ENCODE data around the gene PPM1D.

The PPM1D gene

GRCh38 chr17:60565233-60565632 is 34.8 kb upstream of the PPM1D start:
- no peaks in the 10 kb centered on the region for H3K27me3 ChIP-seq (ENCODE audit: control insufficient read depth, insufficient read depth, low read length)
- no peaks in the 10 kb centered on the region for H3K9me3 ChIP-seq (ENCODE audit: control insufficient read depth, insufficient read depth, low read length)
- WGBS (ENCODE audit: insufficient coverage, insufficient read length), result no CpG with 5 or more reads among the region's 6 CpGs
- DNase-seq (ENCODE audit: low read depth, low spot score), result no peak
- H3K4me1 ChIP-seq (ENCODE audit: control insufficient read depth, insufficient read depth, low read length), result no peaks in the 10 kb centered on the region
- no peak overlapping the region for H3K27ac ChIP-seq (ENCODE audit: low read length)
- H3K36me3 ChIP-seq (ENCODE audit: control insufficient read depth, insufficient read depth, low read length), result no peaks in the 10 kb centered on the region
- H3K4me3 ChIP-seq (ENCODE audit: low read length), result no peak overlapping the region

GRCh38 chr17:60573236-60574051 is 26.5 kb upstream of the PPM1D start:
- no peaks in the 10 kb centered on the region for H3K36me3 ChIP-seq (ENCODE audit: control insufficient read depth, insufficient read depth, low read length)
- no peaks in the 10 kb centered on the region for H3K27me3 ChIP-seq (ENCODE audit: control insufficient read depth, insufficient read depth, low read length)
- no peak overlapping the region for H3K27ac ChIP-seq (ENCODE audit: low read length)
- WGBS (ENCODE audit: insufficient coverage, insufficient read length), result no CpG with 5 or more reads among the region's 2 CpGs
- DNase-seq (ENCODE audit: low read depth, low spot score), result no peak
- no peaks in the 10 kb centered on the region for H3K9me3 ChIP-seq (ENCODE audit: control insufficient read depth, insufficient read depth, low read length)
- no peak overlapping the region for H3K4me3 ChIP-seq (ENCODE audit: low read length)
- no peaks in the 10 kb centered on the region for H3K4me1 ChIP-seq (ENCODE audit: control insufficient read depth, insufficient read depth, low read length)

- Histone ChIP-seq H3K27ac (ENCODE audit: low read length) (no peak overlapping the region), H3K9me3 (ENCODE audit: control insufficient read depth, insufficient read depth, low read length) (no peaks in the 10 kb centered on the region), H3K4me1 (ENCODE audit: control insufficient read depth, insufficient read depth, low read length) (no peaks in the 10 kb centered on the region), H3K4me3 (ENCODE audit: low read length) (no peak overlapping the region), H3K27me3 (ENCODE audit: control insufficient read depth, insufficient read depth, low read length) (no peaks in the 10 kb centered on the region), H3K36me3 (ENCODE audit: control insufficient read depth, insufficient read depth, low read length) (no peaks in the 10 kb centered on the region)
- no CpG with 5 or more reads among the region's 7 CpGs for WGBS (ENCODE audit: insufficient coverage, insufficient read length)
- no peak for DNase-seq (ENCODE audit: low read depth, low spot score)
These were observed 22.7 kb upstream of the PPM1D start for GRCh38 chr17:60577147-60577915.

GRCh38 chr17:60579090-60579489 is 20.9 kb upstream of the PPM1D start:
- Histone ChIP-seq H3K36me3 (ENCODE audit: control insufficient read depth, insufficient read depth, low read length) (no peaks in the 10 kb centered on the region), H3K9me3 (ENCODE audit: control insufficient read depth, insufficient read depth, low read length) (no peaks in the 10 kb centered on the region), H3K27me3 (ENCODE audit: control insufficient read depth, insufficient read depth, low read length) (no peaks in the 10 kb centered on the region), H3K27ac (ENCODE audit: low read length) (no peak overlapping the region), H3K4me1 (ENCODE audit: control insufficient read depth, insufficient read depth, low read length) (no peaks in the 10 kb centered on the region), H3K4me3 (ENCODE audit: low read length) (no peak overlapping the region)
- DNase-seq (ENCODE audit: low read depth, low spot score), result no peak
- no CpG with 5 or more reads among the region's 2 CpGs for WGBS (ENCODE audit: insufficient coverage, insufficient read length)

GRCh38 chr17:60579551-60579950 is 20.4 kb upstream of the PPM1D start:
- DNase-seq (ENCODE audit: low read depth, low spot score), result no peak
- H3K9me3 ChIP-seq (ENCODE audit: control insufficient read depth, insufficient read depth, low read length), result no peaks in the 10 kb centered on the region
- WGBS (ENCODE audit: insufficient coverage, insufficient read length), result no CpG with 5 or more reads among the region's 4 CpGs
- no peaks in the 10 kb centered on the region for H3K36me3 ChIP-seq (ENCODE audit: control insufficient read depth, insufficient read depth, low read length)
- no peaks in the 10 kb centered on the region for H3K27me3 ChIP-seq (ENCODE audit: control insufficient read depth, insufficient read depth, low read length)
- no peak overlapping the region for H3K4me3 ChIP-seq (ENCODE audit: low read length)
- H3K27ac ChIP-seq (ENCODE audit: low read length), result no peak overlapping the region
- H3K4me1 ChIP-seq (ENCODE audit: control insufficient read depth, insufficient read depth, low read length), result no peaks in the 10 kb centered on the region

GRCh38 chr17:60583008-60583407 is 17.0 kb upstream of the PPM1D start:
- no peak for DNase-seq (ENCODE audit: low read depth, low spot score)
- no peaks in the 10 kb centered on the region for H3K36me3 ChIP-seq (ENCODE audit: control insufficient read depth, insufficient read depth, low read length)
- no peaks in the 10 kb centered on the region for H3K9me3 ChIP-seq (ENCODE audit: control insufficient read depth, insufficient read depth, low read length)
- H3K27ac ChIP-seq (ENCODE audit: low read length), result no peak overlapping the region
- no peaks in the 10 kb centered on the region for H3K4me1 ChIP-seq (ENCODE audit: control insufficient read depth, insufficient read depth, low read length)
- H3K27me3 ChIP-seq (ENCODE audit: control insufficient read depth, insufficient read depth, low read length), result no peaks in the 10 kb centered on the region
- no peak overlapping the region for H3K4me3 ChIP-seq (ENCODE audit: low read length)

GRCh38 chr17:60585887-60586286 is 14.1 kb upstream of the PPM1D start:
- no peaks in the 10 kb centered on the region for H3K4me1 ChIP-seq (ENCODE audit: control insufficient read depth, insufficient read depth, low read length)
- no peak overlapping the region for H3K27ac ChIP-seq (ENCODE audit: low read length)
- no peak for DNase-seq (ENCODE audit: low read depth, low spot score)
- no peaks in the 10 kb centered on the region for H3K9me3 ChIP-seq (ENCODE audit: control insufficient read depth, insufficient read depth, low read length)
- no peaks in the 10 kb centered on the region for H3K27me3 ChIP-seq (ENCODE audit: control insufficient read depth, insufficient read depth, low read length)
- H3K4me3 ChIP-seq (ENCODE audit: low read length), result no peak overlapping the region
- WGBS (ENCODE audit: insufficient coverage, insufficient read length), result no CpG with 5 or more reads among the region's 2 CpGs
- H3K36me3 ChIP-seq (ENCODE audit: control insufficient read depth, insufficient read depth, low read length), result no peaks in the 10 kb centered on the region

- H3K4me1 ChIP-seq (ENCODE audit: control insufficient read depth, insufficient read depth, low read length), result no peaks in the 10 kb centered on the region
- H3K9me3 ChIP-seq (ENCODE audit: control insufficient read depth, insufficient read depth, low read length), result no peaks in the 10 kb centered on the region
- H3K4me3 ChIP-seq (ENCODE audit: low read length), result no peak overlapping the region
- no peaks in the 10 kb centered on the region for H3K36me3 ChIP-seq (ENCODE audit: control insufficient read depth, insufficient read depth, low read length)
- WGBS (ENCODE audit: insufficient coverage, insufficient read length), result no CpG with 5 or more reads among the region's 3 CpGs
- no peak for DNase-seq (ENCODE audit: low read depth, low spot score)
- no peaks in the 10 kb centered on the region for H3K27me3 ChIP-seq (ENCODE audit: control insufficient read depth, insufficient read depth, low read length)
- H3K27ac ChIP-seq (ENCODE audit: low read length), result no peak overlapping the region
These were observed 13.6 kb upstream of the PPM1D start for GRCh38 chr17:60586288-60586974.

GRCh38 chr17:60590070-60590469 is 9.9 kb upstream of the PPM1D start:
- H3K36me3 ChIP-seq (ENCODE audit: control insufficient read depth, insufficient read depth, low read length), result no peaks in the 10 kb centered on the region
- no CpG with 5 or more reads among the region's 5 CpGs for WGBS (ENCODE audit: insufficient coverage, insufficient read length)
- no peaks in the 10 kb centered on the region for H3K27me3 ChIP-seq (ENCODE audit: control insufficient read depth, insufficient read depth, low read length)
- no peak for DNase-seq (ENCODE audit: low read depth, low spot score)
- no peaks in the 10 kb centered on the region for H3K4me1 ChIP-seq (ENCODE audit: control insufficient read depth, insufficient read depth, low read length)
- H3K9me3 ChIP-seq (ENCODE audit: control insufficient read depth, insufficient read depth, low read length), result no peaks in the 10 kb centered on the region
- no peak overlapping the region for H3K4me3 ChIP-seq (ENCODE audit: low read length)
- no peak overlapping the region for H3K27ac ChIP-seq (ENCODE audit: low read length)

GRCh38 chr17:60592750-60593149 is 7.2 kb upstream of the PPM1D start:
- no peak for DNase-seq (ENCODE audit: low read depth, low spot score)
- no peaks in the 10 kb centered on the region for H3K36me3 ChIP-seq (ENCODE audit: control insufficient read depth, insufficient read depth, low read length)
- no peak overlapping the region for H3K4me3 ChIP-seq (ENCODE audit: low read length)
- H3K9me3 ChIP-seq (ENCODE audit: control insufficient read depth, insufficient read depth, low read length), result no peaks in the 10 kb centered on the region
- no peaks in the 10 kb centered on the region for H3K27me3 ChIP-seq (ENCODE audit: control insufficient read depth, insufficient read depth, low read length)
- no peak overlapping the region for H3K27ac ChIP-seq (ENCODE audit: low read length)
- no CpG with 5 or more reads among the region's 2 CpGs for whole genome bisulfite sequencing (ENCODE audit: insufficient coverage, insufficient read length)
- H3K4me1 ChIP-seq (ENCODE audit: control insufficient read depth, insufficient read depth, low read length), result no peaks in the 10 kb centered on the region
